Measurements from ENCODE around the gene SERBP1.

DNA sequence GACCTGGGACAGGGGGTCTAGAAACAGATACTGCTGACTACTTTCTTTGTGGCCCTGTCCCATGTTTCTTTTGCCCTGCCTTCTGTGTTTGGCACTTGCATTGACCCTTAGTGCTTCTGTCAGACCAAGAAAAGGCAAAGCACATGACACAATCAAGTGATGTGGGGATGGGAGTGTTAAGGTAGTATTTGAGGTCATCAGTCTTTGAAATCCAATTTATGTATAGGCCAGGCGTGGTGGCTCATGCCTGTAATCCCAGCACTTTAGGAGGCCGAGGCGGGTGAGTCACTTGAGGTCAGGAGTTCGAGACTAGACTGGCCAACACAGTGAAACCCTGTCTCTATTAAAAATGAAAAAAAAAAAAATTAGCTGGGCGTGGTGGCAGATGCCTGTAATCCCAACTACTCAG lies 26.0 kb downstream of the SERBP1 start:
- TF ChIP-seq, protein P1, sequence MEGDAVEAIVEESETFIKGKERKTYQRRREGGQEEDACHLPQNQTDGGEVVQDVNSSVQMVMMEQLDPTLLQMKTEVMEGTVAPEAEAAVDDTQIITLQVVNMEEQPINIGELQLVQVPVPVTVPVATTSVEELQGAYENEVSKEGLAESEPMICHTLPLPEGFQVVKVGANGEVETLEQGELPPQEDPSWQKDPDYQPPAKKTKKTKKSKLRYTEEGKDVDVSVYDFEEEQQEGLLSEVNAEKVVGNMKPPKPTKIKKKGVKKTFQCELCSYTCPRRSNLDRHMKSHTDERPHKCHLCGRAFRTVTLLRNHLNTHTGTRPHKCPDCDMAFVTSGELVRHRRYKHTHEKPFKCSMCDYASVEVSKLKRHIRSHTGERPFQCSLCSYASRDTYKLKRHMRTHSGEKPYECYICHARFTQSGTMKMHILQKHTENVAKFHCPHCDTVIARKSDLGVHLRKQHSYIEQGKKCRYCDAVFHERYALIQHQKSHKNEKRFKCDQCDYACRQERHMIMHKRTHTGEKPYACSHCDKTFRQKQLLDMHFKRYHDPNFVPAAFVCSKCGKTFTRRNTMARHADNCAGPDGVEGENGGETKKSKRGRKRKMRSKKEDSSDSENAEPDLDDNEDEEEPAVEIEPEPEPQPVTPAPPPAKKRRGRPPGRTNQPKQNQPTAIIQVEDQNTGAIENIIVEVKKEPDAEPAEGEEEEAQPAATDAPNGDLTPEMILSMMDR (IDR thresholded peaks at IDR 0.05) = no peak
- no peak for TF ChIP-seq POLR2A (IDR thresholded peaks at IDR 0.05)

All from adrenal gland (tissue), 5 donors.